ENCODE data around the gene OR14I1.

DNA sequence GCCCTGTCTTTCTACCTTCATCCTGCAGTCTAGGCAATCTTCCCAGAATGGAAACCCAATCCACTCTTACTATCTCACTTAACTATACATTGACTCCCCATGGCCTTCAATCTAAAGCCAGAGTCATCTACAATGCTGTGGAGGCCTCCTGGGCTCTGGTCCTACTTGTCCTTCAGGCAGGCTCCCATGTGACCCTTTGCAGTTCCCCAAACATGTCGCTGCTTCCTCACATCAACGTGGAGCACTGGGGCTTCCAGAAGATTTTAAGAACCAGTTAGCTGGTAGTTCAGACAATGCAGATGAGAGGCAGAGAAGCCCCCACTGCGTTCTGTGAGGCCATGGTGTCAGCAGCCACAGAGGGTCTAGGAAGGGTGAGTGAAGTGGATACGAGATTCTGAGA, 34.4 kb upstream of the OR14I1 start:
- TF ChIP-seq, protein P1, sequence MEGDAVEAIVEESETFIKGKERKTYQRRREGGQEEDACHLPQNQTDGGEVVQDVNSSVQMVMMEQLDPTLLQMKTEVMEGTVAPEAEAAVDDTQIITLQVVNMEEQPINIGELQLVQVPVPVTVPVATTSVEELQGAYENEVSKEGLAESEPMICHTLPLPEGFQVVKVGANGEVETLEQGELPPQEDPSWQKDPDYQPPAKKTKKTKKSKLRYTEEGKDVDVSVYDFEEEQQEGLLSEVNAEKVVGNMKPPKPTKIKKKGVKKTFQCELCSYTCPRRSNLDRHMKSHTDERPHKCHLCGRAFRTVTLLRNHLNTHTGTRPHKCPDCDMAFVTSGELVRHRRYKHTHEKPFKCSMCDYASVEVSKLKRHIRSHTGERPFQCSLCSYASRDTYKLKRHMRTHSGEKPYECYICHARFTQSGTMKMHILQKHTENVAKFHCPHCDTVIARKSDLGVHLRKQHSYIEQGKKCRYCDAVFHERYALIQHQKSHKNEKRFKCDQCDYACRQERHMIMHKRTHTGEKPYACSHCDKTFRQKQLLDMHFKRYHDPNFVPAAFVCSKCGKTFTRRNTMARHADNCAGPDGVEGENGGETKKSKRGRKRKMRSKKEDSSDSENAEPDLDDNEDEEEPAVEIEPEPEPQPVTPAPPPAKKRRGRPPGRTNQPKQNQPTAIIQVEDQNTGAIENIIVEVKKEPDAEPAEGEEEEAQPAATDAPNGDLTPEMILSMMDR (IDR thresholded peaks at IDR 0.05): no peak
- no peak for TF ChIP-seq POLR2A (IDR thresholded peaks at IDR 0.05; ENCODE audit: low read depth)
- TF ChIP-seq POLR2AphosphoS5 (IDR thresholded peaks at IDR 0.05): no peak
